ENCODE results near the gene FSD1L. TPM values are rescaled to one million over a fixed set of nuclear protein-coding genes. Genes with fewer than 3 reads are reported as not detected.
A peak's percentile ranks its signal among the peaks of the same experiment; 100 is the strongest.
"Not testable (repeated sequence)": the region's sequence is repeated elsewhere in the genome, so short reads cannot be mapped to it uniquely, and the experiment has no call there.

FSD1L gene
- total RNA-seq, 1 donor from 2014 or later, result 2.3 TPM

GRCh38 chr9:105496826-105497225 lies 49.0 kb downstream of the FSD1L start:
- ATAC-seq, result no peak

GRCh38 chr9:105497704-105498103 lies 49.9 kb downstream of the FSD1L start:
- ATAC-seq, result no peak

DNA sequence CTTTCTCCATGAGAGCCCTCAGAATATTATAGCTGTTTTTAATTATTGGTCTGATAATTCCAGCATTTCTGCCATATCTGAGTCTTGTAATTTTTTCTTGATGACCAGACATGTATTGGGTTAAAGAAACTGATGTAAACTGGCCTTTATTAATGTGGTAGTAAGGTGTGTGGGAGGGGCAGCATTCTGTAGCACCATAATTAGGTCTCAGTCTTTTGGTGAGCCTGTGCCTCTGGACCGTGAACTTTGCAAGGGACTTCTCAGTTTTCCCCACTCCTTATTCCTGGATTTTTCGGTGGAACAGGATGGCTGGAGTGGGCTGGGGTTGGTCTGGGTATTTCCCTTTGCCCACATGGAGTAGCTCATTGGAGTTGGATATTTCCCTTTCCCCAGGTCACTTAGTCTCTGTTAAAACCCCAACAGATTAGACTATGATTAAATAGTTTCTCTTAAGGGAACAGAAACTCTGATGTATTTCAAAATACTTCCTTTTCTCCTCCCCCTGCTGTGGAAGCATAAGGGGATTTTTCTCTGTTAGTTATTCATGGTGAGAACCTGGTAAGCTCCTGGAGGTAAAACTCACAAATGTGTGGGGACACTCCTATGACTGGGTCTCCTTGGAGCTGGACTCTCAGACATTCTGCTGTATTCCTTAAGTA lies 52.4 kb downstream of the FSD1L start:
- ATAC-seq, result no peak

GRCh38 chr9:105501414-105501813 lies 53.6 kb downstream of the FSD1L start:
- no peak for ATAC-seq

- ATAC-seq, result no peak
Observed at GRCh38 chr9:105502276-105502675, 54.4 kb downstream of the FSD1L start.

GRCh38 chr9:105503881-105504280 lies 56.0 kb downstream of the FSD1L start:
- no peak for ATAC-seq

GRCh38 chr9:105507096-105507790 lies 59.4 kb downstream of the FSD1L start:
- ATAC-seq, result no peak

GRCh38 chr9:105508530-105508929 lies 60.7 kb downstream of the FSD1L start:
- ATAC-seq, result no peak

- no peak for ATAC-seq
Observed at GRCh38 chr9:105510024-105510423, 62.2 kb downstream of the FSD1L start.

GRCh38 chr9:105511446-105511845 lies 63.6 kb downstream of the FSD1L start:
- no peak for ATAC-seq

DNA sequence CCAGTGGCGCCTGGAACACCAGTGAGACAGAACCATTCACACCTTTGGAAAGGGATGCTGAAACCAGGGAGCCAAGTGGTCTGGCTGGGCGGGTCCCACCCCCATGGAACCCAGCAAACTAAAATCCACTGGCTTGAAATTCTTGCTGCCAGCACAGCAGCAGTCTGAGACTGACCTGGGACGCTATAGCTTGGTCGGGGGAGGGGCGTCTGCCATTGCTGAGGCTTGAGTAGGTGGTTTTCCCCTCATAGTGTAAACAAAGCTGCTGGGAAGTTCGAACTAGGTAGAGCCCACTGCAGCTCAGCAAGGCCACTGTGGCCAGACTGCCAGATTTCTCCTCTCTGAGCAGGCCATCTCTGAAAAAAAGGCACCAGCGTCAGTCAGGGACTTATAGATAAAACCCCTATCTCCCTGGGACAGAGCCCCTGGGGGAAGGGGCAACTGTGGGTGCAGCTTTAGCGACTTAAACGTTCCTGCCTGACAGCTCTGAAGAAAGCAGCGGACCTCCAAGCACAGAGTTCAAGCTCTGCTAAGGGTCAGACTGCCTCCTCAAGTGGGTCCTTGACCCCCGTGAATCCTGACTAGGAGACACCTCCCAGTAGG lies 68.1 kb downstream of the FSD1L start:
- no peak for ATAC-seq

DNA sequence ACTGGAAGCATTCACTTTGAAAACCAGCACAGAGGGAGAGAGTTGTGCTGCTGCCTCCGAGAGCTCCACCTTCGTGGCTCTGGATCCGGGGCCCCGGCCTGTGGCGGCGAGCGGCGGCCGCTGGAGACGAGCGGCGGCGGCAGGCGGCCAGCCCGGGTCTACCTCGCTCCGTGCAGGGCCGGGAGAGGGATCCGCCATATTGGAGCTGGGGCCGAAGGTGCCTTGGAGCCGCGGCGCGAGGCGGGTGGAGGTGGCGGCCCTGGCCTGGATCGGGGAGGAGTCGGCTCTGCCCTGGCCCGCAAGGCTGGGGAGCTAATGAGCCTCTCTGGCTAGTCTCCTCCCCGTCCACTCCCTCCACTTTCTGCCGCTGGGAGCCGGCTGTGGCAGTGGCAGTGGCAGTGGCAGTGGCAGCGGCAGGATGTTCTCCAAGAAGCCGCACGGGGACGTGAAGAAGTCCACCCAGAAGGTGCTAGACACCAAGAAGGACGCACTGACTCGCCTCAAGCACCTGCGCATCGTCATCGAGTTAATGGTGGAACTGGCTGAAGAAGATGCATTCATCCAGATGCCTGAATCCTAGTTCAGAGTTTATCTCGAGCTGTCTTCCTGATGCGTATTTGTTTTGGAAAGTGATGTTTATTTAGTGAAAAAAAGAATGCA lies 72.0 kb downstream of the FSD1L start:
- peak; percentile 82 for ATAC-seq

- not testable (repeated sequence) for ATAC-seq
Observed at GRCh38 chr9:105520992-105521391, 73.2 kb downstream of the FSD1L start.

DNA sequence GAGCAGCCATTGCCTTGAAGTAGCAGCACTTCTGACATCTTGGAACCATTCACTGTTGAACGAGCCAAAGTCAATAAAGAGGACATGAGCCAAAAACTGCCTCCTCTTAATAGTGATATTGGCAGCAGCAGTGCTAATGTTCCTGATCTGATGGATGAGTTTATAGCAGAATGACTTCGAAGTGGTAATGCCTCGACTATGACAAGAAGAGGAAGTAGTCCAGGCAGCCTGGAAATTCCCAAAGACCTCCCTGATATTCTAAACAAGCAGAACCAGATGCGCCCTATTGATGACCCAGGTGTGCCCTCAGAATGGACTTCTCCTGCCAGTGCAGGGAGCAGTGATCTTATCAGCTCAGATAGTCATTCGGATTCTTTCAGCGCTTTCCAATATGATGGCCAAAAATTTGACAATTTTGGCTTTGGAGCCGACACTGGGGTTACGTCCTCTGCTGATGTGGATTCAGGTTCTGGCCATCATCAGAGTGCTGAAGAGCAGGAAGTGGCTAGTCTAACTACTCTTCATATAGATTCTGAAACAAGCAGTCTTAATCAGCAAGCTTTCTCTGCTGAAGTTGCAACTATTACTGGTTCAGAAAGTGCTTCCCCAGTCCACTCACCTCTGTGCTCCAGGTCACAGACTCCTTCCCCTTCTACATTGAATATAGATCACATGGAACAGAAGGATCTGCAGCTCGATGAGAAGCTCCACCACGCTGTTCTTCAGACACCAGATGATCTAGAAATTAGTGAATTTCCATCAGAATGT lies 75.0 kb downstream of the FSD1L start:
- not testable (repeated sequence) for ATAC-seq

- no peak for ATAC-seq
Observed at GRCh38 chr9:105531530-105531929, 83.7 kb downstream of the FSD1L start.

- ATAC-seq, result no peak
Observed at GRCh38 chr9:105535920-105536668, 88.3 kb downstream of the FSD1L start.

GRCh38 chr9:105539452-105539851 lies 91.6 kb downstream of the FSD1L start:
- ATAC-seq, result no peak

- no peak for ATAC-seq
Observed at GRCh38 chr9:105541838-105542237, 94.0 kb downstream of the FSD1L start.

DNA sequence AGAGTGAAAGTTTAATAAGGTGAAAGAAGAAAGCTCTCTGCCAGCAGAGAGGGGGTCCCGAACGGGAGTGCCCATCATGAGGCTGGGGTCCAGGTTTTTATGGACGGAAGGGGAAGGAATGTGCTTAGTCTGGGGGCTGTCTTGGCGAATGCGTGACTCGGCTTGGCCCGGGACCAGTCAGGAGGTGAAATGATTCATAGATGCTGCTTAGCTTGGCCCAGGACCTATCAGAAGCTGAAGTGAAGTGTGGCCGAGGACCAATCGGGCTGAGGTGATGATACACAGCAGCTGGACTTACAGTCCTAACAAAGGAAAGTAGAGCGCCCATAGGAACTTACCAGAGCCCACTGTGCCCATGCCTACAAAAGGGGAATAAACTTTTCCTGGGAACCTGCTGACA lies 106.2 kb downstream of the FSD1L start:
- no peak for ATAC-seq

DNA sequence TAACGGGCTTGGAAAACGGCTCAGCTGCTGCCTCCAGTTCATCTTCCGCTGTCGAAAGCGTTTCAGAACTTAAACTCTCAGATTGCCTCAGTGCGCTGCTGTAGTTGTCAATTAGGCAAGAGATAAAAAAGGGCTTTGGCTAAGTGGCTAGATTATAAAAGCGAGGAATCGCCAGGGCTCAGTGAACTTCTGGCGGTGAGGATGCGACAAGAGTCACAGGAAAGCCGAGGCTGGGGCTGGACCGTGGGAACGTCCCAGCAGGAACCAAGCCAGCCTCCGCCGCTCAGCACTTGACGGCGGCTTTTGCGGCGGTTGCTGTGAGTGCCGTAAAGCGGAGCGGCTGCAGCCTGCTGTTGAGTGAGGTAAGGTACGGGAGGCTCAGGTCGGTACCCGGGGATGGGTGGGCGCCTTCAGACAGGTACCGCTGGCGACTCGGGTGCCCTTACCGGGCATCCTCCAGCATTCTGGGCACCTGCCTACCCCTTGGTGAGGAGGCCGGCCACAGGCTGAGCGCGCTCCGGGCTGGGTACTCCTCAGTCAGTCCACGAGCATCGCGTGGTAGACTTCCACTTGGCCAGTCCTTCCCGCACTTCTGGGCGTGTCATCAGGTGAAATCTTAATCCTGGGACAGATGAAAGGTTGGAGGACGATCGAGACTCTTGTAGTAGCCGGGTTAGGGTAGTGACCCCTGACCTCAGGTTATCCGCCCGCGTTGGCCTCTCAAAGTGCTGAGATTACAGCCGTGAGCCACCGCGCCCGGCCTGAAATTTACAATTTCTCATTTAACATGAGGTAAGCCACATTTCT lies 110.2 kb downstream of the FSD1L start, which contains the start of gene FKTN:
Gene FKTN (plus strand): TSS at position 328 of the 807 bp plus-strand sequence. CDS start 16,902 bp downstream, outside the sequence.
- peak; percentile 96 for ATAC-seq

DNA sequence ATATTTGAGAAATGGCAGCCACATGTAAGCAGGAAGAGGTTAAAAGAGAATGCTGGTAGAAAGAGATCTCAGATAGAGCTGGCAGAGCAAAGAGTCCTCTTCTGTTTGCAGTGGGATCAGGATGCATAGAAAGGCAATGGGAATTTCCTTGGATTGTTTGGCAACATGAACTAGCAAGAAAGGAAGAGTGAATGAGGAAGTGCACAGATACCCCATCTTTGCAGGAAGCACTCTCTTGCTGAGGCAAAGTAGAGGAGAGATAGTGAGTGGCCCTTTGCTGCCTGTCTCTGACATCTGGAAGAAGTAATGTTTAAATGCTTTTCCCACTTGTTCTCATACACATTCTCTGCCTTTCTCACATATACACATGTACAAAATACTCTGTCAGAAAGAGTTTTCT lies 124.6 kb downstream of the FSD1L start:
- no peak for ATAC-seq
